Mesenchymal stem cell (in vitro differentiated cells and primary cell): Measurements from ENCODE around the gene TWIST2.

Source experiments
- DNase-seq: peaks from one replicate; pipeline ENCODE4 v3.0.0-alpha.2; 2013
- H2AFZ ChIP-seq: one replicate; pipeline ENCODE4 v1.6.1; 2013; ENCODE audit warnings: low read depth, mild to moderate bottlenecking, control low read depth, inconsistent platforms, low read length, moderate library complexity
- H2AK5ac ChIP-seq: 2 replicates; pipeline ENCODE4 v1.6.1; 2013; ENCODE audit warnings: low read length, moderate library complexity, mild to moderate bottlenecking, inconsistent platforms; ENCODE audit not compliant: severe bottlenecking
- H2BK120ac ChIP-seq: one replicate; pipeline ENCODE4 v1.6.1; 2013; ENCODE audit warnings: low read depth, mild to moderate bottlenecking, inconsistent platforms, low read length, moderate library complexity
- H2BK12ac ChIP-seq, 2 experiments: one replicate each; pipeline ENCODE4 v1.6.1; 2013; ENCODE audit warnings: inconsistent platforms in 2 of 2, low read length in 2 of 2, mild to moderate bottlenecking in 2 of 2, moderate library complexity in 2 of 2, control low read depth in 1 of 2
- H2BK15ac ChIP-seq: one replicate; pipeline ENCODE4 v1.6.1; 2013; ENCODE audit warnings: mild to moderate bottlenecking, low read depth, inconsistent platforms; ENCODE audit not compliant: poor library complexity, severe bottlenecking
- H2BK5ac ChIP-seq: 2 replicates; pipeline ENCODE4 v1.6.1; 2013; ENCODE audit warnings: low read depth, mild to moderate bottlenecking, low read length, control low read depth, inconsistent platforms; ENCODE audit not compliant: poor library complexity, severe bottlenecking
- H3K14ac ChIP-seq, 2 experiments: one replicate each; pipeline ENCODE4 v1.6.1; 2013; ENCODE audit warnings: inconsistent platforms in 2 of 2, low read length in 2 of 2, control low read depth in 1 of 2, mild to moderate bottlenecking in 1 of 2, moderate library complexity in 1 of 2
- H3K18ac ChIP-seq, 2 experiments: one replicate each; pipeline ENCODE4 v1.6.1; 2013; ENCODE audit warnings: inconsistent platforms in 2 of 2, low read length in 2 of 2, control low read depth in 1 of 2, low read depth in 1 of 2, mild to moderate bottlenecking in 1 of 2
- H3K23ac ChIP-seq, 2 experiments: one replicate each; pipeline ENCODE4 v1.6.1; 2013; ENCODE audit warnings: inconsistent platforms in 2 of 2, low read length in 2 of 2, mild to moderate bottlenecking in 2 of 2, moderate library complexity in 2 of 2, control low read depth in 1 of 2
- H3K27ac ChIP-seq: 2 replicates; pipeline ENCODE4 v1.5.1; 2013; ENCODE audit warnings: mild to moderate bottlenecking, moderate library complexity, low read length, control low read depth, inconsistent platforms; ENCODE audit not compliant: poor library complexity, severe bottlenecking
- H3K27me3 ChIP-seq, 2 experiments: 2 replicates each; pipeline versions ENCODE4 v1.6.1 to v1.7.0; 2013; ENCODE audit warnings: low read length in 2 of 2, mild to moderate bottlenecking in 2 of 2, moderate library complexity in 2 of 2, control low read depth in 1 of 2, inconsistent platforms in 1 of 2; ENCODE audit not compliant: control insufficient read depth in 1 of 2, insufficient read depth in 1 of 2
- H3K36me3 ChIP-seq, 2 experiments: 2 replicates each; pipeline versions ENCODE4 v1.6.1 to v1.7.0; 2013; ENCODE audit warnings: low read length in 2 of 2, control low read depth in 1 of 2, inconsistent platforms in 1 of 2, low read depth in 1 of 2, mild to moderate bottlenecking in 1 of 2; ENCODE audit not compliant: insufficient read depth in 2 of 2, control insufficient read depth in 1 of 2
- H3K4ac ChIP-seq, 2 experiments: one replicate each; pipeline ENCODE4 v1.6.1; 2013; ENCODE audit warnings: inconsistent platforms in 2 of 2, low read length in 2 of 2, mild to moderate bottlenecking in 2 of 2, moderate library complexity in 2 of 2, control low read depth in 1 of 2, low read depth in 1 of 2
- H3K4me1 ChIP-seq: 2 replicates; pipeline ENCODE4 v1.6.1; 2013; ENCODE audit warnings: low read depth, low read length, control low read depth; ENCODE audit not compliant: control insufficient read depth, insufficient read depth
- H3K4me2 ChIP-seq: 2 replicates; pipeline ENCODE4 v1.6.1; 2013; ENCODE audit warnings: low read length, mild to moderate bottlenecking, inconsistent platforms; ENCODE audit not compliant: poor library complexity, severe bottlenecking
- H3K4me3 ChIP-seq, 2 experiments: 2 replicates each; pipeline versions ENCODE4 v1.5.1 to v1.7.0; 2013; ENCODE audit warnings: low read length in 2 of 2, mild to moderate bottlenecking in 2 of 2, control low read depth in 1 of 2, low read depth in 1 of 2; ENCODE audit not compliant: insufficient read depth in 1 of 2
- H3K79me1 ChIP-seq: replicated peaks from 2 replicates; pipeline ENCODE4 v1.6.1; 2013; ENCODE audit warnings: mild to moderate bottlenecking, control low read depth, low read length, inconsistent platforms; ENCODE audit not compliant: poor library complexity, severe bottlenecking
- H3K9ac ChIP-seq: 2 replicates; pipeline ENCODE4 v1.7.0; 2013; ENCODE audit warnings: mild to moderate bottlenecking, low read length, moderate library complexity
- H3K9me3 ChIP-seq: 2 replicates; pipeline ENCODE4 v1.7.0; 2013; ENCODE audit warnings: mild to moderate bottlenecking, low read length; ENCODE audit not compliant: control insufficient read depth
- H4K8ac ChIP-seq: one replicate; pipeline ENCODE4 v1.6.1; 2013; ENCODE audit warnings: inconsistent platforms, mild to moderate bottlenecking, low read length, moderate library complexity
- H4K91ac ChIP-seq: one replicate; pipeline ENCODE4 v1.6.1; 2013; ENCODE audit warnings: mild to moderate bottlenecking, low read length, inconsistent platforms
- WGBS: methylation state at CpG from one replicate; pipeline ENCODE4 v1.1.7; 2013; ENCODE audit warnings: mixed read lengths; 5-methylcytosine and 5-hydroxymethylcytosine counted together

Gene TWIST2

GRCh38 chr2:238898534-238899281 lies 50.8 kb downstream of the TWIST2 start:
- Histone ChIP-seq H2BK120ac (no peak overlapping the region), H3K9ac (no peak overlapping the region)
- DNase-seq: no peak

GRCh38 chr2:238899386-238899785 lies 51.5 kb downstream of the TWIST2 start:
- H2BK12ac ChIP-seq: no peak overlapping the region
- no peak overlapping the region for H3K9ac ChIP-seq
- no peak overlapping the region for H3K27ac ChIP-seq
- H2BK5ac ChIP-seq: no peak overlapping the region
- WGBS: 96% methylated on average over 7 of the region's 7 CpGs
- H2BK15ac ChIP-seq: no peak overlapping the region
- no peaks in the 10 kb centered on the region for H3K79me1 ChIP-seq
- no peak overlapping the region for H4K8ac ChIP-seq
- no peak overlapping the region for H2BK120ac ChIP-seq
- no peak overlapping the region for H3K18ac ChIP-seq
- no peak overlapping the region for H3K23ac ChIP-seq
- peaks cover 0 to 12% of the 10 kb centered on the region in 2 experiments for H3K36me3 ChIP-seq
- no peaks in the 10 kb centered on the region for H3K9me3 ChIP-seq
- H3K4me1 ChIP-seq: peaks cover 26% of the 10 kb centered on the region
- DNase-seq: no peak
- H4K91ac ChIP-seq: peak overlapping the region; percentile 54
- H2AK5ac ChIP-seq: no peak overlapping the region
- H3K4ac ChIP-seq: no peak overlapping the region
- H3K4me2 ChIP-seq: no peak overlapping the region
- H3K14ac ChIP-seq: no peak overlapping the region
- no peak overlapping the region for H3K4me3 ChIP-seq
- no peak overlapping the region for H2AFZ ChIP-seq
- H3K27me3 ChIP-seq: peaks cover 0 to 7% of the 10 kb centered on the region in 2 experiments

More at GRCh38 chr2:238898534-238899281, 50.8 kb downstream of the TWIST2 start:
- peaks cover 27% of the 10 kb centered on the region for H3K4me1 ChIP-seq
- H3K18ac ChIP-seq: peak overlapping the region in 1 of 2 experiments; percentile 67
- H3K27me3 ChIP-seq: peaks cover 0 to 7% of the 10 kb centered on the region in 2 experiments
- H3K4me2 ChIP-seq: no peak overlapping the region
- no peak overlapping the region for H2AFZ ChIP-seq
- H3K23ac ChIP-seq: no peak overlapping the region
- H3K14ac ChIP-seq: peak overlapping the region in 1 of 2 experiments; percentile 56
- peaks cover under 1 to 18% of the 10 kb centered on the region in 2 experiments for H3K36me3 ChIP-seq
- H4K8ac ChIP-seq: no peak overlapping the region
- H2AK5ac ChIP-seq: no peak overlapping the region
- no peak overlapping the region for H2BK5ac ChIP-seq
- no peak overlapping the region for H4K91ac ChIP-seq
- no peak overlapping the region for H3K27ac ChIP-seq
- WGBS: 96% methylated on average over 20 of the region's 22 CpGs
- H3K4me3 ChIP-seq: no peak overlapping the region
- peak overlapping the region in 1 of 2 experiments; percentile 19 for H2BK12ac ChIP-seq
- H3K4ac ChIP-seq: no peak overlapping the region
- H3K9me3 ChIP-seq: no peaks in the 10 kb centered on the region
- no peaks in the 10 kb centered on the region for H3K79me1 ChIP-seq
- H2BK15ac ChIP-seq: no peak overlapping the region

GRCh38 chr2:238900511-238900910 lies 52.6 kb downstream of the TWIST2 start:
- Histone ChIP-seq H2BK120ac (no peak overlapping the region), H3K27me3 (peaks cover 0 to 7% of the 10 kb centered on the region in 2 experiments), H3K4ac (peak overlapping the region in 1 of 2 experiments; percentile 30), H3K18ac (no peak overlapping the region), H3K14ac (peak overlapping the region in 1 of 2 experiments; percentile 86), H3K4me2 (peak overlapping the region; percentile 39), H2AK5ac (no peak overlapping the region), H3K79me1 (no peaks in the 10 kb centered on the region), H2BK12ac (no peak overlapping the region), H3K36me3 (peaks cover 0 to 7% of the 10 kb centered on the region in 2 experiments), H3K4me1 (peaks cover 19% of the 10 kb centered on the region), H4K91ac (no peak overlapping the region), H3K4me3 (no peak overlapping the region), H3K9ac (peak overlapping the region; percentile 17), H2BK15ac (no peak overlapping the region), H4K8ac (no peak overlapping the region), H3K23ac (no peak overlapping the region), H3K27ac (no peak overlapping the region), H3K9me3 (no peaks in the 10 kb centered on the region), H2AFZ (no peak overlapping the region), H2BK5ac (no peak overlapping the region)
- DNase-seq: peak; percentile 34
- WGBS: 67% methylated on average over 7 of the region's 7 CpGs

GRCh38 chr2:238901461-238902057 lies 53.7 kb downstream of the TWIST2 start:
- peak overlapping the region in 1 of 2 experiments; percentile 8 for H2BK12ac ChIP-seq
- H2AK5ac ChIP-seq: no peak overlapping the region
- no peak overlapping the region for H3K23ac ChIP-seq
- no peak overlapping the region for H4K91ac ChIP-seq
- H3K79me1 ChIP-seq: no peaks in the 10 kb centered on the region
- no peak overlapping the region for H3K4ac ChIP-seq
- no peak overlapping the region for H2BK120ac ChIP-seq
- peak overlapping the region in 1 of 2 experiments; percentile 36 for H3K14ac ChIP-seq
- DNase-seq: no peak
- H3K4me3 ChIP-seq: no peak overlapping the region
- no peak overlapping the region for H3K4me2 ChIP-seq
- peaks cover 10% of the 10 kb centered on the region for H3K4me1 ChIP-seq
- no peak overlapping the region for H3K27ac ChIP-seq
- H3K18ac ChIP-seq: peak overlapping the region in 1 of 2 experiments; percentile 28
- peaks cover 0 to 13% of the 10 kb centered on the region in 2 experiments for H3K36me3 ChIP-seq
- no peak overlapping the region for H2AFZ ChIP-seq
- H3K27me3 ChIP-seq: peaks cover 0 to 7% of the 10 kb centered on the region in 2 experiments
- H3K9me3 ChIP-seq: no peaks in the 10 kb centered on the region
- H2BK5ac ChIP-seq: no peak overlapping the region
- peak overlapping the region; percentile 20 for H4K8ac ChIP-seq
- WGBS: 88% methylated on average over 14 of the region's 14 CpGs
- peak overlapping the region; percentile 17 for H3K9ac ChIP-seq
- H2BK15ac ChIP-seq: no peak overlapping the region
